Endothelial cell of umbilical vein (primary cell): Measurements from ENCODE around the gene TBC1D13. TPM values are rescaled to one million over a fixed set of nuclear protein-coding genes. Genes with fewer than 3 reads are reported as not detected.

Experiments
- BruUV-seq: library from RNA; stranded (reverse); fragments of 400-500 nt; replicated peaks from 2 replicates; lab custom pipeline; 2021; lab: Mats Ljungman, UMichigan
- CTCF ChIA-PET: fragments of 300-600, 350-600 bp; sonication (Branson Sonifier 250); formaldehyde crosslinking; loops from one replicate; lab custom pipeline; 2021; ENCODE audit warnings: antibody characterized with exemption, inconsistent platforms; lab: Charles Lee
- POLR2A ChIA-PET: fragments of 300-600, 350-600 bp; sonication (Branson Sonifier 250); formaldehyde crosslinking; loops from one replicate; lab custom pipeline; 2021; ENCODE audit warnings: antibody characterized with exemption, inconsistent platforms; lab: Charles Lee
- DNase-seq: peaks from one replicate; pipeline ENCODE4 v3.0.0-alpha.2; 2011; ENCODE audit warnings: low read depth, low spot score
- FAIRE-seq: peaks from 2 replicates; lab custom pipeline; 2011; peaks lifted over from hg19 to GRCh38; lab: Jason Lieb, UNC
- H2AFZ ChIP-seq: 2 replicates; pipeline ENCODE4 v1.6.0; 2012; ENCODE audit warnings: low read depth, low read length, control low read depth, inconsistent platforms
- H3K27ac ChIP-seq: 2 replicates; pipeline ENCODE4 v1.5.1; 2011; ENCODE audit warnings: low read depth, mild to moderate bottlenecking, control low read depth, low read length, moderate library complexity; ENCODE audit not compliant: insufficient read depth
- H3K27me3 ChIP-seq, 2 experiments: 2 replicates each; pipeline versions ENCODE4 v1.6.0 to v1.6.1; 2011; ENCODE audit warnings: low read length in 2 of 2, mixed read lengths in 1 of 2; ENCODE audit not compliant: control insufficient read depth in 2 of 2, insufficient read depth in 2 of 2
- H3K36me3 ChIP-seq, 2 experiments: 2 replicates in 1 of 2; 3 replicates in 1 of 2; pipeline ENCODE4 v1.5.1; 2011; ENCODE audit warnings: low read length in 2 of 2, mild to moderate bottlenecking in 1 of 2, moderate library complexity in 1 of 2; ENCODE audit not compliant: control insufficient read depth in 2 of 2, insufficient read depth in 2 of 2; ENCODE audit errors: extremely low read depth in 1 of 2
- H3K4me1 ChIP-seq: 3 replicates; pipeline ENCODE4 v1.5.1; 2011; ENCODE audit warnings: mild to moderate bottlenecking, low read length; ENCODE audit not compliant: control insufficient read depth, insufficient read depth; ENCODE audit errors: extremely low read depth
- H3K4me2 ChIP-seq: 2 replicates; pipeline ENCODE4 v1.6.1; 2011; ENCODE audit warnings: low read length, control low read depth, mixed read lengths; ENCODE audit not compliant: insufficient read depth
- H3K4me3 ChIP-seq, 3 experiments: fragments of 200-600 bp in 1 of 3; sonication (generic), shearing (Covaris generic) in 1 of 3; replicated peaks in 1 of 3; 2 replicates each; pipeline ENCODE4 v1.5.1; 2011 to 2016; ENCODE audit warnings: control low read depth in 3 of 3, low read length in 3 of 3, mild to moderate bottlenecking in 2 of 3, inconsistent platforms in 1 of 3, low read depth in 1 of 3, moderate library complexity in 1 of 3; ENCODE audit not compliant: insufficient read depth in 1 of 3
- H3K79me2 ChIP-seq: 2 replicates; pipeline ENCODE4 v1.6.0; 2012; ENCODE audit warnings: low read length, inconsistent platforms; ENCODE audit not compliant: control insufficient read depth, insufficient read depth
- H3K9ac ChIP-seq: replicated peaks from 2 replicates; pipeline ENCODE3; 2011; ENCODE audit warnings: low read length, control low read depth; ENCODE audit not compliant: insufficient read depth; ENCODE audit errors: extremely low read depth
- H3K9me1 ChIP-seq: replicated peaks from 3 replicates; pipeline ENCODE4 v1.6.0; 2011; ENCODE audit warnings: mild to moderate bottlenecking, low read length; ENCODE audit not compliant: control insufficient read depth, insufficient read depth; ENCODE audit errors: extremely low read depth
- H3K9me3 ChIP-seq: replicated peaks from 2 replicates; pipeline ENCODE4 v1.5.1; 2012; ENCODE audit warnings: low read length, inconsistent platforms; ENCODE audit not compliant: control insufficient read depth, insufficient read depth
- H4K20me1 ChIP-seq: replicated peaks from 2 replicates; pipeline ENCODE3; 2011; ENCODE audit warnings: mild to moderate bottlenecking, low read length; ENCODE audit not compliant: control insufficient read depth, insufficient read depth; ENCODE audit errors: extremely low read depth
- EZH2 ChIP-seq: IDR thresholded peaks from 2 replicates; pipeline ENCODE4 v1.6.1; 2012; ENCODE audit warnings: borderline replicate concordance, low read depth, mild to moderate bottlenecking, moderate library complexity, low read length, inconsistent platforms; ENCODE audit not compliant: severe bottlenecking
- FOS ChIP-seq: IDR thresholded peaks from 2 replicates; pipeline ENCODE4 v1.6.1; 2011; ENCODE audit warnings: mild to moderate bottlenecking, low read length, moderate library complexity, borderline replicate concordance; ENCODE audit not compliant: insufficient read depth
- GATA2 ChIP-seq: IDR thresholded peaks from 2 replicates; pipeline ENCODE4 v1.7.0; 2011; ENCODE audit warnings: low read depth, mild to moderate bottlenecking, moderate library complexity, mixed read lengths, low read length; ENCODE audit not compliant: insufficient read length, insufficient read depth
- JUN ChIP-seq: IDR thresholded peaks from 2 replicates; pipeline ENCODE4 v1.6.1; 2011; ENCODE audit warnings: borderline replicate concordance, low read depth; ENCODE audit not compliant: insufficient read length, insufficient read depth
- MYC ChIP-seq: IDR thresholded peaks from one replicate; pipeline ENCODE4 v1.6.1; 2011; ENCODE audit warnings: mild to moderate bottlenecking, low read depth, low read length
- POLR2A ChIP-seq: IDR thresholded peaks from 2 replicates; pipeline ENCODE4 v1.6.1; 2012; ENCODE audit warnings: low read depth, mild to moderate bottlenecking, control low read depth, low read length
- POLR2AphosphoS5 ChIP-seq: IDR thresholded peaks from 2 replicates; pipeline ENCODE4 v1.6.1; 2012; ENCODE audit warnings: low read depth, mild to moderate bottlenecking, control low read depth, low read length, moderate library complexity; ENCODE audit not compliant: insufficient read depth
- dilution Hi-C: fragments of 300-500 bp; cut with MboI; formaldehyde crosslinking; loops from one replicate; pipeline ENCODE4 v1.15.0; 2019; ENCODE audit warnings: low sequenced_read_pairs; ENCODE audit not compliant: extremely low pct_ligation_motif_present
- intact Hi-C: fragments of 100-400 bp; cut with micrococcal nuclease; formaldehyde crosslinking; loops from one replicate; pipeline ENCODE4 v1.10.0; 2022
- polyA plus RNA-seq, 4 experiments: library from polyadenylated mRNA; depleted of rRNA in 3 of 4; stranded (reverse) in 3 of 4; unstranded in 1 of 4; fragments of >200 nt; gene quantifications; 2 replicates each; pipeline versions ENCODE4 v1.2.1 to v1.2.3, GENCODE V29; 2011 to 2012; ENCODE audit warnings: missing spikeins in 1 of 4
- total RNA-seq: library from RNA; stranded (reverse); gene quantifications from 2 replicates; pipeline ENCODE4 v1.2.3, GENCODE V29; 2021
- TF ChIP-seq, protein P1 (sequence below): IDR thresholded peaks from 2 replicates; pipeline ENCODE4 v1.6.1; 2011; ENCODE audit not compliant: insufficient read depth, insufficient read length
- TF ChIP-seq, protein P2 (sequence below), 2 donors: IDR thresholded peaks; 1 replicate in 1 of 2; 2 replicates in 1 of 2; pipeline ENCODE4 v1.5.1; 2011; ENCODE audit warnings: low read length in 2 of 2, mild to moderate bottlenecking in 2 of 2, moderate library complexity in 2 of 2, control low read depth in 1 of 2, inconsistent platforms in 1 of 2, low read depth in 1 of 2; ENCODE audit not compliant: insufficient read depth in 1 of 2; ENCODE audit errors: extremely low read depth in 1 of 2

The TBC1D13 gene
- total and polyA plus RNA-seq, 2 donors (not counting 3 experiments of a cell fraction or from before 2014, with no cell fraction given), result 35.1 to 41.9 TPM

DNA sequence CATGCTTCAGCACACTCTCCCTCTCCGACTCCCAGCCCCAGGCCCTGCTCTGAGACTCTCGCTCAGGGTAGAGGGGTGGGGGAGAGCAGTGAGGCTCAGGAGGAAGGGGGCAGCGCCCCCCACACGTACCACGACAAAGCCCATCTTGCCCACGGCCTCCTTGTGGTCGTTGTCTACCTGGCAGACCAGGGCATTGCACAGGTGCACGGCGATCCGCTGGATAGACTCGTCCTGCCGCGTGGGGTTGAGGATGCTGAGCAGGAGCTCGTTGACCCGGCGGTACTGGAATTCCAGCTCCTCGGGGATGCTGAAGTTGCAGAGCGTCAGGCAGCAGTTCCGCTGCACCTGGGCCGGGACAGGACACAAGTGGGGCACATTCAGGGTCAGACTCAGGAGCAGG lies 44.7 kb upstream of the TBC1D13 start:
- Histone ChIP-seq H3K9ac (no peak overlapping the region), H3K79me2 (no peaks in the 10 kb centered on the region), H3K9me1 (no peaks in the 10 kb centered on the region), H2AFZ (no peak overlapping the region), H3K36me3 (peaks cover 0 to 5% of the 10 kb centered on the region in 2 experiments), H3K9me3 (no peaks in the 10 kb centered on the region), H3K4me2 (no peak overlapping the region), H3K4me3 (no peak overlapping the region), H3K4me1 (no peaks in the 10 kb centered on the region), H4K20me1 (no peaks in the 10 kb centered on the region), H3K27me3 (no peaks in the 10 kb centered on the region), H3K27ac (no peak overlapping the region)
- BruUV-seq, result no TSS peak
- dilution Hi-C loops (no loop called here), intact Hi-C loops (no loop called here)
- FAIRE-seq (no peak), DNase-seq (no peak)
- ChIA-PET POLR2A (no interaction called here), CTCF (no interaction called here)
- TF ChIP-seq, protein P1, sequence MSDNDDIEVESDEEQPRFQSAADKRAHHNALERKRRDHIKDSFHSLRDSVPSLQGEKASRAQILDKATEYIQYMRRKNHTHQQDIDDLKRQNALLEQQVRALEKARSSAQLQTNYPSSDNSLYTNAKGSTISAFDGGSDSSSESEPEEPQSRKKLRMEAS, result no peak
- TF ChIP-seq FOS (no peak), POLR2A (no peak), EZH2 (no peak), GATA2 (no peak), JUN (no peak), MYC (no peak), POLR2AphosphoS5 (no peak)
- TF ChIP-seq, protein P2, sequence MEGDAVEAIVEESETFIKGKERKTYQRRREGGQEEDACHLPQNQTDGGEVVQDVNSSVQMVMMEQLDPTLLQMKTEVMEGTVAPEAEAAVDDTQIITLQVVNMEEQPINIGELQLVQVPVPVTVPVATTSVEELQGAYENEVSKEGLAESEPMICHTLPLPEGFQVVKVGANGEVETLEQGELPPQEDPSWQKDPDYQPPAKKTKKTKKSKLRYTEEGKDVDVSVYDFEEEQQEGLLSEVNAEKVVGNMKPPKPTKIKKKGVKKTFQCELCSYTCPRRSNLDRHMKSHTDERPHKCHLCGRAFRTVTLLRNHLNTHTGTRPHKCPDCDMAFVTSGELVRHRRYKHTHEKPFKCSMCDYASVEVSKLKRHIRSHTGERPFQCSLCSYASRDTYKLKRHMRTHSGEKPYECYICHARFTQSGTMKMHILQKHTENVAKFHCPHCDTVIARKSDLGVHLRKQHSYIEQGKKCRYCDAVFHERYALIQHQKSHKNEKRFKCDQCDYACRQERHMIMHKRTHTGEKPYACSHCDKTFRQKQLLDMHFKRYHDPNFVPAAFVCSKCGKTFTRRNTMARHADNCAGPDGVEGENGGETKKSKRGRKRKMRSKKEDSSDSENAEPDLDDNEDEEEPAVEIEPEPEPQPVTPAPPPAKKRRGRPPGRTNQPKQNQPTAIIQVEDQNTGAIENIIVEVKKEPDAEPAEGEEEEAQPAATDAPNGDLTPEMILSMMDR (IDR thresholded peaks at IDR 0.05; ENCODE audit: extremely low read depth in 1 of 2, insufficient read depth in 1 of 2, low read depth in 1 of 2, low read length in 2 of 2), result no peak
